K562 (cell line): ENCODE data around the gene USP10. TPM values are rescaled to one million over a fixed set of nuclear protein-coding genes. Genes with fewer than 3 reads are reported as not detected.

Experiments
- BHLHE40 ChIP-seq: IDR thresholded peaks from 2 replicates; pipeline ENCODE4 v1.6.1; 2011; ENCODE audit warnings: low read length, improper control_type of control experiment
- CEBPB ChIP-seq: fragments of 450-650 bp; IDR thresholded peaks from 2 replicates; pipeline ENCODE4 v1.6.1; 2016; ENCODE audit warnings: missing genetic modification characterization, missing compliant biosample characterization
- CTBP1 ChIP-seq: fragments of 450-650 bp; IDR thresholded peaks from 2 replicates; pipeline ENCODE4 v1.6.1; 2016; ENCODE audit warnings: borderline replicate concordance
- FOXJ3 ChIP-seq: sonication (generic); formaldehyde crosslinking; IDR thresholded peaks from 2 replicates; pipeline ENCODE4 v1.4.0; 2020; ENCODE audit warnings: mild to moderate bottlenecking, missing genetic modification reagents
- NFIX ChIP-seq: fragments of 250-450 bp; sonication (Bioruptor Pico); IDR thresholded peaks from 2 replicates; pipeline ENCODE4 v1.4.0; 2020; ENCODE audit warnings: low read depth, mild to moderate bottlenecking, moderate library complexity
- POLR2AphosphoS5 ChIP-seq: IDR thresholded peaks from 2 replicates; pipeline ENCODE4 v1.6.1; 2011; ENCODE audit warnings: mild to moderate bottlenecking, low read depth, low read length, moderate library complexity; ENCODE audit not compliant: control insufficient read depth, insufficient read depth
- RBM22 ChIP-seq: fragments of 200-400 bp; formaldehyde crosslinking; IDR thresholded peaks from 2 replicates; pipeline ENCODE4 v1.6.1; 2018; ENCODE audit warnings: low read length, low read depth; ENCODE audit not compliant: poor library complexity, severe bottlenecking
- SAP30 ChIP-seq: fragments of 200-600 bp; sonication (generic); IDR thresholded peaks from 2 replicates; pipeline ENCODE4 v1.6.1; 2012; ENCODE audit warnings: borderline replicate concordance, low read depth, mild to moderate bottlenecking, moderate library complexity, low read length, control low read depth, inconsistent platforms; ENCODE audit not compliant: insufficient read depth, poor library complexity, severe bottlenecking
- SRSF1 ChIP-seq: fragments of 200-400 bp; formaldehyde crosslinking; IDR thresholded peaks from 2 replicates; pipeline ENCODE4 v1.6.1; 2017; ENCODE audit warnings: mild to moderate bottlenecking, low read depth, low read length, moderate library complexity
- SUPT5H ChIP-seq: fragments of 450-650 bp; IDR thresholded peaks from 2 replicates; pipeline ENCODE4 v1.6.1; 2016
- TCFL5 ChIP-seq: fragments of 250-450 bp; sonication (Bioruptor Pico); conservative IDR thresholded peaks from 2 replicates; pipeline ENCODE4 v1.6.1; 2021; ENCODE audit warnings: mild to moderate bottlenecking, moderate library complexity, matching md5 sums
- ZBTB7A ChIP-seq: IDR thresholded peaks from 2 replicates; pipeline ENCODE4 v1.6.1; 2011; ENCODE audit warnings: low read depth, mild to moderate bottlenecking, low read length, moderate library complexity, borderline replicate concordance; ENCODE audit not compliant: control insufficient read depth
- ZNF311 ChIP-seq: fragments of 250-450 bp; sonication (Bioruptor Pico); IDR thresholded peaks from 2 replicates; pipeline ENCODE4 v1.4.0; 2020; ENCODE audit warnings: mild to moderate bottlenecking, moderate library complexity
- ZNF57 ChIP-seq: fragments of 450-650 bp; formaldehyde crosslinking; IDR thresholded peaks from 2 replicates; pipeline ENCODE4 v1.4.0; 2020; ENCODE audit warnings: mild to moderate bottlenecking, moderate library complexity
- ZNF584 ChIP-seq: fragments of 200-800 bp; sonication (Bioruptor generic); IDR thresholded peaks from 2 replicates; pipeline ENCODE4 v1.6.1; 2016; ENCODE audit warnings: low read depth, mild to moderate bottlenecking, missing genetic modification characterization, missing compliant biosample characterization
- polyA plus RNA-seq, 8 experiments: library from polyadenylated mRNA; depleted of rRNA in 4 of 8; stranded (reverse) in 5 of 8; unstranded in 3 of 8; fragments of >200 nt; fragmentation: Nextera tagmentation in 2 of 8; fragmentation: Illumina TruSeq in 1 of 8; extraction: Ambion mirVana in 2 of 8; extraction: Trizol in 1 of 8; gene quantifications; 2 replicates each; pipeline versions ENCODE4 v1.2.1 to v1.2.3, GENCODE V29; 2011 to 2014; ENCODE audit warnings: inconsistent platforms in 1 of 8, missing spikeins in 1 of 8
- total RNA-seq, 7 experiments: library from RNA; depleted of rRNA in 6 of 7; stranded (reverse); fragments of >200 nt in 6 of 7; fragmentation: Illumina TruSeq in 2 of 7; extraction: Trizol in 2 of 7; gene quantifications; 2 replicates each; pipeline versions ENCODE4 v1.2.1 to v1.2.3, GENCODE V29; 2011 to 2021; ENCODE audit warnings: low replicate concordance in 1 of 7
- TF ChIP-seq, protein P1 (sequence below): fragments of 250-450 bp; sonication (Bioruptor Pico); IDR thresholded peaks from 2 replicates; pipeline ENCODE4 v1.8.0; 2021; ENCODE audit warnings: moderate library complexity, mild to moderate bottlenecking, inconsistent platforms
- TF ChIP-seq, protein P2 (sequence below), 3 experiments: fragments of 200-800 bp in 1 of 3; fragments of 250-450 bp in 1 of 3; fragments of 450-650 bp in 1 of 3; sonication (Bioruptor Pico) in 1 of 3; sonication (Bioruptor generic) in 1 of 3; formaldehyde crosslinking in 1 of 3; IDR thresholded peaks; 2 replicates each; pipeline versions ENCODE4 v1.6.1 to v1.8.0; 2016 to 2022; ENCODE audit warnings: mild to moderate bottlenecking in 2 of 3, missing genetic modification characterization in 2 of 3, missing compliant biosample characterization in 1 of 3, moderate library complexity in 1 of 3
- TF ChIP-seq, protein P3 (sequence below): fragments of 450-650 bp; IDR thresholded peaks from 2 replicates; pipeline ENCODE4 v1.7.0; 2016; ENCODE audit warnings: borderline replicate concordance

The USP10 gene
- total and polyA plus RNA-seq, 9 of the 15 experiments (the other 6 are each of a cell fraction or from before 2014, with no cell fraction given): 61.7 to 197 (median 116) TPM

DNA sequence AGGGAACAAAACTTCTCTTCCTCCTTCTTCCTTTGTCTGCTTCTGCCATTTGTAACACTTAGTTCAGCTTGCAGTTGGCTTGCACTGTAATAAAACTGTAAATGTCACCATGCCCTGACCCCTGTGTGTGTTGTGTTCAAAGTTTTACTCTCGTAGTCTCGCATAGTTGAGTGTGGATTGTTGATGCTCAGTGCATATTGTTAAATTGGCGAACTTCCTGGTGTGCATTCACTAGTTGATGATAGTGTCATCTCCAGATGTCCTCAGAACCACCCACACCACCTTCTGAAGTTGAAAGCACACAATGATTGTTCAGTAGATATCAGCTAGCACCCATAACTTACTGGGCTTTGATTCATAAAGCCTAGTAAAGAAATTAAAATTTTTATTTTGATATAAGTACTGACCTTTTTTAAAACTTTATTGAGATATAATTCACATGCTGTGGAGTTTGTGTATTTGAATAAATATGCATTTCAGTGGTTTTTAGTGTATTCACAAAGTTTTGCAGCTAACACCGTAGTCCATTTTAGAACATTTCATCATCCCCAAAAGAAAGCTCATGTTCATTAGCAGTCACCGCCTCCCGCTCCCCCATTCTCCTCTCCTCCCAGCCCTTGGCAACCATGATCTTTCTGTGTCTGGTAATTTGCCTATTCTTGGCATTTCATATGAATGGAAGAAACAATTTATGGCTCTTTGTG lies 25.0 kb downstream of the USP10 start (continued):
- TF ChIP-seq, protein P1, sequence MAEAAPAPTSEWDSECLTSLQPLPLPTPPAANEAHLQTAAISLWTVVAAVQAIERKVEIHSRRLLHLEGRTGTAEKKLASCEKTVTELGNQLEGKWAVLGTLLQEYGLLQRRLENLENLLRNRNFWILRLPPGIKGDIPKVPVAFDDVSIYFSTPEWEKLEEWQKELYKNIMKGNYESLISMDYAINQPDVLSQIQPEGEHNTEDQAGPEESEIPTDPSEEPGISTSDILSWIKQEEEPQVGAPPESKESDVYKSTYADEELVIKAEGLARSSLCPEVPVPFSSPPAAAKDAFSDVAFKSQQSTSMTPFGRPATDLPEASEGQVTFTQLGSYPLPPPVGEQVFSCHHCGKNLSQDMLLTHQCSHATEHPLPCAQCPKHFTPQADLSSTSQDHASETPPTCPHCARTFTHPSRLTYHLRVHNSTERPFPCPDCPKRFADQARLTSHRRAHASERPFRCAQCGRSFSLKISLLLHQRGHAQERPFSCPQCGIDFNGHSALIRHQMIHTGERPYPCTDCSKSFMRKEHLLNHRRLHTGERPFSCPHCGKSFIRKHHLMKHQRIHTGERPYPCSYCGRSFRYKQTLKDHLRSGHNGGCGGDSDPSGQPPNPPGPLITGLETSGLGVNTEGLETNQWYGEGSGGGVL (CRISPR knock-in tag): no peak
- TF ChIP-seq POLR2AphosphoS5 (peak; percentile 35; the same call in 1 of the 2 replicates), ZBTB7A (no peak), RBM22 (no peak), SRSF1 (no peak), BHLHE40 (no peak), NFIX (CRISPR knock-in tag) (no peak), ZNF311 (CRISPR knock-in tag) (no peak), SUPT5H (no peak), CEBPB (peak; percentile 48; the same call in 1 of the 2 replicates), SAP30 (no peak), FOXJ3 (no peak), ZNF57 (CRISPR knock-in tag) (no peak), ZNF584 (CRISPR knock-in tag) (no peak), TCFL5 (CRISPR knock-in tag) (no peak), CTBP1 (peak; percentile 81; the same call in 1 of the 2 replicates)
- TF ChIP-seq, protein P2, sequence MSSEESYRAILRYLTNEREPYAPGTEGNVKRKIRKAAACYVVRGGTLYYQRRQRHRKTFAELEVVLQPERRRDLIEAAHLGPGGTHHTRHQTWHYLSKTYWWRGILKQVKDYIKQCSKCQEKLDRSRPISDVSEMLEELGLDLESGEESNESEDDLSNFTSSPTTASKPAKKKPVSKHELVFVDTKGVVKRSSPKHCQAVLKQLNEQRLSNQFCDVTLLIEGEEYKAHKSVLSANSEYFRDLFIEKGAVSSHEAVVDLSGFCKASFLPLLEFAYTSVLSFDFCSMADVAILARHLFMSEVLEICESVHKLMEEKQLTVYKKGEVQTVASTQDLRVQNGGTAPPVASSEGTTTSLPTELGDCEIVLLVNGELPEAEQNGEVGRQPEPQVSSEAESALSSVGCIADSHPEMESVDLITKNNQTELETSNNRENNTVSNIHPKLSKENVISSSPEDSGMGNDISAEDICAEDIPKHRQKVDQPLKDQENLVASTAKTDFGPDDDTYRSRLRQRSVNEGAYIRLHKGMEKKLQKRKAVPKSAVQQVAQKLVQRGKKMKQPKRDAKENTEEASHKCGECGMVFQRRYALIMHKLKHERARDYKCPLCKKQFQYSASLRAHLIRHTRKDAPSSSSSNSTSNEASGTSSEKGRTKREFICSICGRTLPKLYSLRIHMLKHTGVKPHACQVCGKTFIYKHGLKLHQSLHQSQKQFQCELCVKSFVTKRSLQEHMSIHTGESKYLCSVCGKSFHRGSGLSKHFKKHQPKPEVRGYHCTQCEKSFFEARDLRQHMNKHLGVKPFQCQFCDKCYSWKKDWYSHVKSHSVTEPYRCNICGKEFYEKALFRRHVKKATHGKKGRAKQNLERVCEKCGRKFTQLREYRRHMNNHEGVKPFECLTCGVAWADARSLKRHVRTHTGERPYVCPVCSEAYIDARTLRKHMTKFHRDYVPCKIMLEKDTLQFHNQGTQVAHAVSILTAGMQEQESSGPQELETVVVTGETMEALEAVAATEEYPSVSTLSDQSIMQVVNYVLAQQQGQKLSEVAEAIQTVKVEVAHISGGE (CRISPR knock-in tag; IDR thresholded peaks at IDR 0.05): no peak
- TF ChIP-seq, protein P3, sequence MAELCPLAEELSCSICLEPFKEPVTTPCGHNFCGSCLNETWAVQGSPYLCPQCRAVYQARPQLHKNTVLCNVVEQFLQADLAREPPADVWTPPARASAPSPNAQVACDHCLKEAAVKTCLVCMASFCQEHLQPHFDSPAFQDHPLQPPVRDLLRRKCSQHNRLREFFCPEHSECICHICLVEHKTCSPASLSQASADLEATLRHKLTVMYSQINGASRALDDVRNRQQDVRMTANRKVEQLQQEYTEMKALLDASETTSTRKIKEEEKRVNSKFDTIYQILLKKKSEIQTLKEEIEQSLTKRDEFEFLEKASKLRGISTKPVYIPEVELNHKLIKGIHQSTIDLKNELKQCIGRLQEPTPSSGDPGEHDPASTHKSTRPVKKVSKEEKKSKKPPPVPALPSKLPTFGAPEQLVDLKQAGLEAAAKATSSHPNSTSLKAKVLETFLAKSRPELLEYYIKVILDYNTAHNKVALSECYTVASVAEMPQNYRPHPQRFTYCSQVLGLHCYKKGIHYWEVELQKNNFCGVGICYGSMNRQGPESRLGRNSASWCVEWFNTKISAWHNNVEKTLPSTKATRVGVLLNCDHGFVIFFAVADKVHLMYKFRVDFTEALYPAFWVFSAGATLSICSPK: no peak
